Adrenal gland (tissue), 12 donors: Measurements from ENCODE around the gene B4GALT6. TPM values are rescaled to one million over a fixed set of nuclear protein-coding genes. Genes with fewer than 3 reads are reported as not detected.

Source experiments
- DNase-seq, 7 donors: peaks; one replicate each; pipeline ENCODE4 v3.0.0-alpha.2; 2019 to 2020
- H3K27ac ChIP-seq, 5 donors: fragments of 200-600 bp; sonication (generic) in 4 of 5; 1 replicate in 3 of 5; 2 replicates in 2 of 5; pipeline versions ENCODE4 v1.5.1 to v1.8.0; 2016 to 2020; ENCODE audit warnings: mild to moderate bottlenecking in 1 of 5
- H3K27me3 ChIP-seq: fragments of 200-600 bp; 2 replicates; pipeline ENCODE4 v1.8.0; 2021
- H3K36me3 ChIP-seq, 2 donors: fragments of 200-600 bp; replicated peaks in 1 of 2; 1 replicate in 1 of 2; 2 replicates in 1 of 2; pipeline versions ENCODE4 v1.5.1 to v1.8.0; 2018 to 2022
- H3K4me1 ChIP-seq, 2 donors: fragments of 200-600 bp; replicated peaks in 1 of 2; 1 replicate in 1 of 2; 2 replicates in 1 of 2; pipeline versions ENCODE4 v1.5.1 to v1.8.0; 2018 to 2021
- H3K4me3 ChIP-seq, 4 donors: fragments of 200-600 bp; sonication (generic) in 3 of 4; one replicate each; pipeline ENCODE4 v1.5.1; 2016 to 2018
- H3K9me3 ChIP-seq, 3 donors: fragments of 200-600 bp; sonication (generic) in 1 of 3; replicated peaks in 1 of 3; 1 replicate in 2 of 3; 2 replicates in 1 of 3; pipeline versions ENCODE4 v1.5.1 to v1.8.0; 2016 to 2021
- POLR2A ChIP-seq, 2 donors: fragments of 450-650 bp; IDR thresholded peaks; one replicate each; pipeline ENCODE4 v1.6.1; 2017; ENCODE audit warnings: antibody characterized with exemption in 2 of 2, mild to moderate bottlenecking in 2 of 2, moderate library complexity in 1 of 2
- WGBS, 4 donors: extraction: QIAGEN DNeasy Blood & Tissue Kit in 2 of 4; methylation state at CpG; one replicate each; pipeline versions ENCODE4 v1.1.5 to v1.1.7; 2013 to 2017; 5-methylcytosine and 5-hydroxymethylcytosine counted together
- intact Hi-C, 2 donors: fragments of 100-400 bp; cut with DNase I; formaldehyde crosslinking; loops; one replicate each; pipeline versions ENCODE4 v1.14.1 to v1.15.0; 2022 to 2023
- polyA plus RNA-seq, 3 donors: library from polyadenylated mRNA; stranded (reverse); fragments of 200-250 nt in 2 of 3; fragments of 350-450 nt in 1 of 3; fragmentation: Illumina TruSeq in 1 of 3; extraction: RNeasy Lipid Tissue Mini Kit (QIAGEN cat#74804) in 1 of 3; gene quantifications; one replicate each; pipeline ENCODE4 v1.2.3, GENCODE V29; 2013 to 2014
- total RNA-seq, 9 donors: library from RNA; depleted of rRNA in 4 of 9; stranded (reverse); fragments of >200 nt in 4 of 9; fragments of 120-200 nt in 1 of 9; fragmentation: NEBNext Ultra II Directional in 1 of 9; extraction: Animal tissue kit (Norgen Biotek cat#: 25700) in 1 of 9; gene quantifications; one replicate each; pipeline versions ENCODE4 v1.1.0 to v1.2.4, GENCODE V29; 2013 to 2023
- TF ChIP-seq, protein P1 (sequence below), 6 experiments: fragments of 450-650 bp in 4 of 6; fragments of 200-600 bp in 2 of 6; sonication (generic) in 1 of 6; IDR thresholded peaks; 1 replicate in 5 of 6; 2 replicates in 1 of 6; pipeline versions ENCODE4 v1.5.1 to v1.8.0; 2016 to 2021; ENCODE audit warnings: antibody characterized with exemption in 6 of 6, mild to moderate bottlenecking in 2 of 6, moderate library complexity in 1 of 6
- donor health status: healthy with polysubstance abuse.
- donor health status: Bipolar disorder and iron deficiency.
- donor health status: DM: yes; HTN: yes; CAD: no.
- donor health status: DM: no; HTN: no; CAD: no.
- donor health status: DM: no; HTN: no; CAD: no.
- donor health status: DM: yes; HTN: yes; CAD: no.

The B4GALT6 gene
- total and polyA plus RNA-seq, 12 donors, result 6.4 to 71.3 (median 21.6) TPM

DNA sequence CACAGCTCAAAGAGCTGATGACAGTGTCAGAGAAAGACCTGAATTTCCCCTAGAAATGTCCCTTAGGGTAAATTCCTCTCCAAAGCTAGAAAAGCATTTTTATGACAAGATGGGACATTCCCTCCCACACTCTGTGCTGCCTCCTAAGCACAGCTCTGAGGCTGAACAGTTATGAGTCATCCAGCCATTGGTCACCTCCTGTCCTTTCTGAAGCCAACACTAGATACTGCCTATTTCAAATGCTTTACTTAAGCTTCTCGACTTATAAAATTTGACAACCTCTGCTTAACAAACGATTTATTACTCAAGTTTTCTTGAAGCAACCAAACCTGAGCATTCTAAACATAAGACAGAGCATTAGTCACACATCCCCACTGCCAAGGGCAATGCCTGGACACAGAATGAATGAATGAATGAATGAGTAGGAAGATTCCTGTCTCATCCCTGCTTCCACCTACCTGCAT, 35.4 kb downstream of the B4GALT6 start:
- Histone ChIP-seq H3K36me3 (no peaks in the 10 kb centered on the region), H3K27me3 (no peaks in the 10 kb centered on the region), H3K4me1 (peaks cover 25 to 46% of the 10 kb centered on the region in 2 donors), H3K27ac (peak overlapping the region in 4 of 5 donors; percentile 44 to 59 (median 48)), H3K9me3 (no peaks in the 10 kb centered on the region), H3K4me3 (no peak overlapping the region)
- peak; percentile 48 to 77 (median 73) for DNase-seq
- intact Hi-C loops, result no loop called here
- no peak for TF ChIP-seq POLR2A (IDR thresholded peaks at IDR 0.05)
- TF ChIP-seq, protein P1, sequence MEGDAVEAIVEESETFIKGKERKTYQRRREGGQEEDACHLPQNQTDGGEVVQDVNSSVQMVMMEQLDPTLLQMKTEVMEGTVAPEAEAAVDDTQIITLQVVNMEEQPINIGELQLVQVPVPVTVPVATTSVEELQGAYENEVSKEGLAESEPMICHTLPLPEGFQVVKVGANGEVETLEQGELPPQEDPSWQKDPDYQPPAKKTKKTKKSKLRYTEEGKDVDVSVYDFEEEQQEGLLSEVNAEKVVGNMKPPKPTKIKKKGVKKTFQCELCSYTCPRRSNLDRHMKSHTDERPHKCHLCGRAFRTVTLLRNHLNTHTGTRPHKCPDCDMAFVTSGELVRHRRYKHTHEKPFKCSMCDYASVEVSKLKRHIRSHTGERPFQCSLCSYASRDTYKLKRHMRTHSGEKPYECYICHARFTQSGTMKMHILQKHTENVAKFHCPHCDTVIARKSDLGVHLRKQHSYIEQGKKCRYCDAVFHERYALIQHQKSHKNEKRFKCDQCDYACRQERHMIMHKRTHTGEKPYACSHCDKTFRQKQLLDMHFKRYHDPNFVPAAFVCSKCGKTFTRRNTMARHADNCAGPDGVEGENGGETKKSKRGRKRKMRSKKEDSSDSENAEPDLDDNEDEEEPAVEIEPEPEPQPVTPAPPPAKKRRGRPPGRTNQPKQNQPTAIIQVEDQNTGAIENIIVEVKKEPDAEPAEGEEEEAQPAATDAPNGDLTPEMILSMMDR (IDR thresholded peaks at IDR 0.05), result no peak
- 25 to 43% (median 36%) methylated on average over 2 of the region's 2 CpGs for WGBS, 4 donors

DNA sequence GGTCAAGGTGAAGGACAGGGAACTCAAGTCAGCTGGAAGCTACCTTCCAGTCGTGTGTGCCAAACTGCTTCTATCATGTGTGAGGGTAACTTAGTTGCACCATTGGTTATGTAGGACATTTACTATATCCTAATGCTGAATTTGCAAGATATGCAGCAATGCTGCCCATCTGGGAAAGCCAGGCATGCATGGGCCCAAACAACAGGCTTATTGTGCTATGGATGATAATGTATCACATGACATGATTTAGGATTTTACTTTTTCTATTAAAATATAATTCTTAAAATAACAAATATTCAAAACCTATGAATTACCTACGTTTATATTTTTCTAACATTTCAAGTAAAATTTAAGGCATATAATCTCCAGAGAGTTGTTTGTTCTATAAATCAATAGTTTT, 35.9 kb downstream of the B4GALT6 start:
- intact Hi-C loops, result no loop called here

DNA sequence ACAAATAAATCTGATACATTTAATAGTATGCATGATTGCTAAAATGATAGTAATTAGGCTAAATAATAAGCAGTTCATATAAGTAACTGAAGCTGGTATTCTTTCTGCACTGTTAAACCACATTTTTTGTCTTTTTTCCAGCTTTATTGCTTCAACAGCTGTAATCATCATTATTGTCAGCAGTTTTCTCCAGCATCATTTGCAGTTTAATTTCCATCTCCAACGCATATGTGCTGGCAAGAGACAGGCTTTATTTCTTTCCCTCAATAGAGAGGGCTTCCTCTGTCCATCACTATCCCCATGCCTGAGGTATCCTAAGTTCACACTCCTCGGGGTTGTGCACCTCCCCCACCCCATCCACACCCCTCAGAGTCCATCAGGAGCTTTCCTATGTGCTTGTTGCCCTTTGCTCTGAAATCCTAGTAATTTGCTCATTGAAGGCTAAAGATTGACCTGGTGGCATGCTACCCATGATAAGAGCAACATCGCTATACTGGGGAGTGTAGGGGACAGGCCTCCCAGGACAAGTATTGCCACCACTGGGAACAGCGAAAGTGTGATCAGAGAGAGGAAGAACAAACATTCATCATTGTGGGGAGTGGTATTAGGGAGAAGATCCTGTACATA, 37.1 kb downstream of the B4GALT6 start:
- no peaks in the 10 kb centered on the region for H3K36me3 ChIP-seq
- DNase-seq, result no peak
- 72 to 89% (median 80%) methylated on average over 4 of the region's 4 CpGs for WGBS, 4 donors
- H3K9me3 ChIP-seq, result no peaks in the 10 kb centered on the region
- H3K27me3 ChIP-seq, result no peaks in the 10 kb centered on the region
- H3K27ac ChIP-seq, result peak overlapping the region in 2 of 5 donors; percentile 30 to 51
- TF ChIP-seq, protein P1 (IDR thresholded peaks at IDR 0.05), result no peak
- TF ChIP-seq POLR2A (IDR thresholded peaks at IDR 0.05), result no peak
- intact Hi-C loops, result no loop called here
- H3K4me3 ChIP-seq, result no peak overlapping the region
- H3K4me1 ChIP-seq, result peaks cover 29 to 54% of the 10 kb centered on the region in 2 donors

More for the DNA sequence above, 35.9 kb downstream of the B4GALT6 start:
- H3K4me3 ChIP-seq, result no peak overlapping the region
- H3K4me1 ChIP-seq, result peaks cover 25 to 50% of the 10 kb centered on the region in 2 donors
- peak overlapping the region in 3 of 5 donors; percentile 45 to 59 (median 51) for H3K27ac ChIP-seq
- no peaks in the 10 kb centered on the region for H3K27me3 ChIP-seq
- peak in 3 of 7 donors; percentile 27 to 32 (median 27) for DNase-seq
- no peak for TF ChIP-seq POLR2A (IDR thresholded peaks at IDR 0.05)
- TF ChIP-seq, protein P1 (IDR thresholded peaks at IDR 0.05), result no peak
- H3K9me3 ChIP-seq, result no peaks in the 10 kb centered on the region
- H3K36me3 ChIP-seq, result no peaks in the 10 kb centered on the region
- WGBS, 4 donors, result 37 to 61% (median 53%) methylated on average over 2 of the region's 2 CpGs

DNA sequence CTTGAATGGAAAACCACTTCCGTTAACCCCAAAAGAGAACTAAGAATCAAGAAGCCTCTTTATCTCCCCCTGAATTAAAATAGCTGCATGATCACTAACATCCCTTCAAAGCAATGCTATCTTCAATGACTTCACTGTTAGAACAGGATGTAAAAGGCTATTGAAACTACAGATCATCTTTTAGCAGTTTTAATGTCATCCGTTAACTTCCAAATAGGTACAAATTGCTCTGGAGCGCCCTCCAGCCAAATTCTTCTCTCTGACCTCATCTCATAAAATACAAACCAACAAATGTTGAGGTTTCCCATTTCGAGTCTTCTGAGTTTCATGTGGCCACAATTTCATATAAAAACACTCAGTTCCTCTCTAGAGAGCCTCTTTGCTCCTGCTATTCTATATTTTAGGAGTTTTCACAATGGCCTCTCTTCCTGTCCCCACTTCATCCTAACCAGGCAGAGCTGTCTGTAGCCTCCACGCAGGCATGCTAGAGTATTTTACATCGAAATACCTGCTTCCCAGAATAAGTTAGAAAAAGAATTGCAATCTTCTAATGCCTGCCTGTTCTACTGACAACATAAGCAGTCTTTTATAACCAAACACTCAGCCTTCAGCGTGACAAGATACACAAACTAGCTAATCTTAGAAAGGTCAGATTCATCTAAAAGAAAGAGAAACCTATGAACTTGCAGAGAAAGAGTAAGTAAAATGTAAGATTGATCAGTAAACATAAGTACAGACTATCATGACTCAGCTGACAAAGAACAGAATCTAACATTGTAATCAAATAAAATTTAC, 37.9 kb downstream of the B4GALT6 start:
- no peaks in the 10 kb centered on the region for H3K36me3 ChIP-seq
- H3K27ac ChIP-seq, result peak overlapping the region in 3 of 5 donors; percentile 19 to 49 (median 40)
- H3K9me3 ChIP-seq, result no peaks in the 10 kb centered on the region
- no peak overlapping the region for H3K4me3 ChIP-seq
- DNase-seq, result no peak
- TF ChIP-seq, protein P1 (IDR thresholded peaks at IDR 0.05), result no peak
- TF ChIP-seq POLR2A (IDR thresholded peaks at IDR 0.05), result no peak
- intact Hi-C loops, result no loop called here
- no peaks in the 10 kb centered on the region for H3K27me3 ChIP-seq
- peaks cover 29 to 54% of the 10 kb centered on the region in 2 donors for H3K4me1 ChIP-seq
- 57 to 66% (median 64%) methylated on average over 7 of the region's 7 CpGs for WGBS, 4 donors
